Mucosa of descending colon (tissue), 3 donors: ENCODE data around the gene OR10S1. TPM values are rescaled to one million over a fixed set of nuclear protein-coding genes. Genes with fewer than 3 reads are reported as not detected.
"Not testable (repeated sequence)": the region's sequence is repeated elsewhere in the genome, so short reads cannot be mapped to it uniquely, and the experiment has no call there.

Experiments used
- ATAC-seq: fragments of 200-7000 bp; cut with Tn5 transposase; one replicate; pipeline ENCODE4 v1.9.1; 2020; ENCODE audit warnings: mild to moderate bottlenecking, moderate library complexity
- DNase-seq, 3 donors: peaks; one replicate each; pipeline ENCODE4 v3.0.0-alpha.2; 2020
- H3K36me3 ChIP-seq: fragments of 200-600 bp; one replicate; pipeline ENCODE4 v1.8.0; 2021; ENCODE audit warnings: low read depth, mild to moderate bottlenecking
- H3K4me1 ChIP-seq: fragments of 200-600 bp; one replicate; pipeline ENCODE4 v1.8.0; 2021; ENCODE audit warnings: low read depth, mild to moderate bottlenecking
- H3K4me3 ChIP-seq: fragments of 200-600 bp; one replicate; pipeline ENCODE4 v1.8.0; 2021; ENCODE audit warnings: mild to moderate bottlenecking
- H3K9me3 ChIP-seq: fragments of 200-600 bp; one replicate; pipeline ENCODE4 v1.8.0; 2021; ENCODE audit warnings: mild to moderate bottlenecking
- intact Hi-C, 2 donors: fragments of 100-400 bp; cut with DNase I in 1 of 2; cut with micrococcal nuclease in 1 of 2; formaldehyde crosslinking; loops; one replicate each; pipeline versions ENCODE4 v1.11.0 to v1.11.1; 2022; cut with DNase I, micrococcal nuclease
- long read RNA-seq, 2 donors: library from polyadenylated mRNA; unstranded; transcript quantifications; one replicate each; pipeline ENCODE4 v2.0.0, GENCODE V29; 2019 to 2021
- total RNA-seq, 3 donors: library from RNA; stranded (reverse); fragmentation: NEBNext Ultra II Directional in 2 of 3; extraction: Animal tissue kit (Norgen Biotek cat#: 25700) in 2 of 3; gene quantifications; one replicate each; pipeline versions ENCODE4 v1.2.1 to v1.2.4, GENCODE V29; 2021 to 2023
- TF ChIP-seq, protein P1 (sequence below): fragments of 200-600 bp; IDR thresholded peaks from one replicate; pipeline ENCODE4 v1.8.0; 2022; ENCODE audit warnings: antibody characterized with exemption, mild to moderate bottlenecking
- donor health status: DM: no; HTN: no; CAD: no; lungs with moderate emphysema.
- donor health status: DM: no; HTN: no; CAD: no.
- donor health status: DM: no; HTN: yes; CAD: no.

Gene OR10S1, protein sequence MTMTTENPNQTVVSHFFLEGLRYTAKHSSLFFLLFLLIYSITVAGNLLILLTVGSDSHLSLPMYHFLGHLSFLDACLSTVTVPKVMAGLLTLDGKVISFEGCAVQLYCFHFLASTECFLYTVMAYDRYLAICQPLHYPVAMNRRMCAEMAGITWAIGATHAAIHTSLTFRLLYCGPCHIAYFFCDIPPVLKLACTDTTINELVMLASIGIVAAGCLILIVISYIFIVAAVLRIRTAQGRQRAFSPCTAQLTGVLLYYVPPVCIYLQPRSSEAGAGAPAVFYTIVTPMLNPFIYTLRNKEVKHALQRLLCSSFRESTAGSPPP
- total RNA-seq: not detected
- long read RNA-seq, donor 1: 0 reads
- long read RNA-seq, donor 2: 0 reads

DNA sequence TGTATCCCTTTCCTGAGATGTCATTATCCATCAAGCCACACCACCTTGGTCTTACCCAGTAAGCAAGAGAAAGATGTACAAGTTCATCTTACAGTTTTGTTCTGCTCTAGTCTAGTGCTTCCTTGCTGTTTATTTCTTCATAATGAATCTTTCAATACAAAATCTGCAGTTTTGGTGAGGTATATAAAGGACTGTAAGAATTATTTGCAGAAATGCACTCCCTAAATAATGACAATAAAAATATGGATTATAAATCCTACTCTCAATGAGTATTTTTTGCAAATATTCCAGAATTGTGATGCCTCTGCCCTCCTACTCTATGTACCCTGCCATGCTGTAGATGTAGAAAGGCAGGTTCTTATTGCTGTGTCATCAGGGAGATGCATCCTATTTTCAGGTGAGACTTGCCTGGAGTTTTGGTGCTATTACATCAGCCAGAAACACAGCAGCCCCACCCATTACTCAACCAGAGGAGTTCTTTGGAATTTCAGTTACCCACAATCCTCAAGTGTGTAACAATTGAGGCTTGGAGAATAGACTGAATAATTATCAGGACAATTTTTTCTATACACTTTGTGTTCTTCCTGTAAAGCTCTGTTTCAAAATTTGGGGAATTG lies at the start of gene OR10S1:
OR10S1 (minus strand) TSS at position 51 of the 617 bp plus-strand sequence. CDS start 117 bp downstream, outside the sequence.
- no peak for ATAC-seq
- Histone ChIP-seq H3K9me3 (no peaks in the 10 kb centered on the region), H3K4me3 (no peak within 1 kb of the TSS), H3K36me3 (no peaks in the 10 kb centered on the region), H3K4me1 (no peaks in the 10 kb centered on the region)
- intact Hi-C loops: no loop called here
- DNase-seq: no peak
- TF ChIP-seq, protein P1, sequence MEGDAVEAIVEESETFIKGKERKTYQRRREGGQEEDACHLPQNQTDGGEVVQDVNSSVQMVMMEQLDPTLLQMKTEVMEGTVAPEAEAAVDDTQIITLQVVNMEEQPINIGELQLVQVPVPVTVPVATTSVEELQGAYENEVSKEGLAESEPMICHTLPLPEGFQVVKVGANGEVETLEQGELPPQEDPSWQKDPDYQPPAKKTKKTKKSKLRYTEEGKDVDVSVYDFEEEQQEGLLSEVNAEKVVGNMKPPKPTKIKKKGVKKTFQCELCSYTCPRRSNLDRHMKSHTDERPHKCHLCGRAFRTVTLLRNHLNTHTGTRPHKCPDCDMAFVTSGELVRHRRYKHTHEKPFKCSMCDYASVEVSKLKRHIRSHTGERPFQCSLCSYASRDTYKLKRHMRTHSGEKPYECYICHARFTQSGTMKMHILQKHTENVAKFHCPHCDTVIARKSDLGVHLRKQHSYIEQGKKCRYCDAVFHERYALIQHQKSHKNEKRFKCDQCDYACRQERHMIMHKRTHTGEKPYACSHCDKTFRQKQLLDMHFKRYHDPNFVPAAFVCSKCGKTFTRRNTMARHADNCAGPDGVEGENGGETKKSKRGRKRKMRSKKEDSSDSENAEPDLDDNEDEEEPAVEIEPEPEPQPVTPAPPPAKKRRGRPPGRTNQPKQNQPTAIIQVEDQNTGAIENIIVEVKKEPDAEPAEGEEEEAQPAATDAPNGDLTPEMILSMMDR: no peak

DNA sequence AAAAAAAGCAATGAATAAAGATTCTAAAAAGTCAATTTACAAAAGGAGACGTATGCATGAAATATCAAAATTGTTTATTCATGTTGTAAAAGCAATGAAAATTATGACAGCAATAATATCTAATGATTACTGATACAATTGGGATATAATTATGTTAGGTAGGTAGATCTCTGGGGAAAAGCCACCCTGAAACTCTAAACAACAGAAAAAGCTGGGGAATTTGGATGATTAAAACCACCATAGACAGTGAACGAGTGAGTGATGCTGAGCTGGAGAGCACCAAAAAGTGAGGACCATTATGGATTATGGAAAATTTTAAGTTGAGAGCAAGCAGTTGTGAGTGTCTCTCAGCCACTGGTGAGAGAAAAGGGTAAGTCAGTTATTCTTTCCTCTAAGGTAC lies 48.9 kb upstream of the OR10S1 start, which contains the start of gene OR10G8:
OR10G8 (plus strand) TSS at position 301 of the 400 bp plus-strand sequence. CDS start 2,825 bp downstream, outside the sequence.
- H3K36me3 ChIP-seq: no peaks in the 10 kb centered on the region
- intact Hi-C loops: no loop called here
- ATAC-seq: no peak
- H3K4me3 ChIP-seq: no peak within 1 kb of the TSS
- no peaks in the 10 kb centered on the region for H3K4me1 ChIP-seq
- TF ChIP-seq, protein P1: no peak
- no peaks in the 10 kb centered on the region for H3K9me3 ChIP-seq
- DNase-seq: no peak

DNA sequence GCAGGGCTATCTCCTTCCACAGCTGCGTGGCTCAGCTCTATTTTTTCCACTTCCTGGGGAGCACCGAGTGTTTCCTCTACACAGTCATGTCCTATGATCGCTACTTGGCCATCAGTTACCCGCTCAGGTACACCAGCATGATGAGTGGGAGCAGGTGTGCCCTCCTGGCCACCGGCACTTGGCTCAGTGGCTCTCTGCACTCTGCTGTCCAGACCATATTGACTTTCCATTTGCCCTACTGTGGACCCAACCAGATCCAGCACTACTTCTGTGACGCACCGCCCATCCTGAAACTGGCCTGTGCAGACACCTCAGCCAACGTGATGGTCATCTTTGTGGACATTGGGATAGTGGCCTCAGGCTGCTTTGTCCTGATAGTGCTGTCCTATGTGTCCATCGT lies 38.3 kb upstream of the OR10S1 start:
- intact Hi-C loops, DNase-seq, H3K36me3 ChIP-seq, H3K4me1 ChIP-seq, H3K4me3 ChIP-seq, H3K9me3 ChIP-seq, ATAC-seq: not testable (repeated sequence)

DNA sequence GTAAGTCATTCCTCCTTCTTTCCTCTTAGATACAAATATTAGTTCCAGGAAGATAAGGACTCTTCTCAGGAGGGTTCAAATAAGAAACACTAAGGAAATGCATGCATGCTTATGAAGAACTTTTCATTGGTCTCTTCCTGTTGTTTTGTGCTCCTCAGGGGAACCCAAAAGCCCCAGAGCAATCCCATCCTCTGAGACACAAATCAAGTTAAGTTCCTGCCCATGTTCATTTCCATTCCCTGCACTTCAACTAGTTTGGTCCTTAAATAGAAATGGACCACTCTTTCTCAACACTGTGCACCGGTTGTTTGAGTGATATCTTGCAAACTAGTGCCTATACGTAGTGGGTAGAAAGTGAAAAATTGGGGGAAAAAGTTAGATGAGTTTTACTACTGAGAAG lies 35.1 kb upstream of the OR10S1 start, which contains the start of gene OR10G4:
OR10G4 (plus strand) TSS at position 301 of the 400 bp plus-strand sequence. CDS start 2,578 bp downstream, outside the sequence.
- ATAC-seq (no peak), DNase-seq (no peak)
- Histone ChIP-seq H3K4me3 (no peak within 1 kb of the TSS), H3K36me3 (no peaks in the 10 kb centered on the region), H3K9me3 (no peaks in the 10 kb centered on the region), H3K4me1 (no peaks in the 10 kb centered on the region)
- intact Hi-C loops: no loop called here
- TF ChIP-seq, protein P1: no peak

DNA sequence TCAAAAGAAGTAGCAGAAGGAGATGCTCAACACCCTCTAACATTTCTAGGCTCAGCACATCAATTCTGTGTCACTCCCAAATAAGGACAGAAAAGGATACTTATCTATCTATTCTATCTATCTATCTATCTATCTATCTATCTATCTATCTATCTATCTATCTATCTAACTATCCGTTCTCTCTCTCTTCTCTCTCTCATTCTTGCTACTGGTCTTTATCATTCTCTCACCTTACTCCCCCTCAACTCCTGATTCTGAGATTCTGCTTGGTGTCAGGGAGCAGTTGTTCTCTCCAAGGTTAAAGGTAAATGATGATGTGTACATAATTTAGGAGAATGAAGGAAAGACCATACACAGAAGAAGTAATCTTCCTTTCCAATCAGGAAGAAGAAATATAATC lies 17.5 kb upstream of the OR10S1 start, which contains the start of gene OR10G6:
OR10G6 (minus strand) TSS at position 43 of the 400 bp plus-strand sequence; CDS start at position 43, 0 bp downstream.
- H3K4me1 ChIP-seq: no peaks in the 10 kb centered on the region
- DNase-seq: no peak
- H3K4me3 ChIP-seq: no peak within 1 kb of the TSS
- no peaks in the 10 kb centered on the region for H3K9me3 ChIP-seq
- ATAC-seq: no peak
- H3K36me3 ChIP-seq: no peaks in the 10 kb centered on the region
- intact Hi-C loops: no loop called here
- TF ChIP-seq, protein P1: no peak

DNA sequence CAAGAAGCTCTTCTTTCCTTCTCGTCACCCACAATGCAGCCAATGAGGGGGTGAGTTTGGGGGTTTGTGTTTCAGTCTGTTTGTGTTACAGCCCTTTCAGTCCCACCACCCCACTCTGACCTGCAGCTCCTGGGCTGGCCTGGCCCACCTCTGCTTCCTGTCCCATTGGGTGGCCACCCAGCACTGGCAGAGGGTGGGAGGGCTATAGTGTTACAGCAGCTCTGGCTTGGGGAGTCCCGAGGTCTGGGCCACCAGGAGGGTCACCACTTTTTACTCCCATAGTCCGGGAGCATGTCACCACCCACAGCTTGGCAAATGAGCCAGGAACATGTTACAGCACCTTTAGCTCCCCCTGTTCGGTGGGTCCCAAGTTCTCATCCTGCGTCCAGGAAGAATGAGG lies 1.7 kb upstream of the OR10S1 start:
- TF ChIP-seq, protein P1: no peak
- DNase-seq (no peak), ATAC-seq (no peak)
- Histone ChIP-seq H3K36me3 (no peaks in the 10 kb centered on the region), H3K4me3 (no peak overlapping the region), H3K9me3 (no peaks in the 10 kb centered on the region), H3K4me1 (no peaks in the 10 kb centered on the region)
- intact Hi-C loops: no loop called here
